Left ventricle myocardium inferior (tissue), 1 donor: ENCODE results near the gene HAVCR2. TPM values are rescaled to one million over a fixed set of nuclear protein-coding genes. Genes with fewer than 3 reads are reported as not detected.

Experiments used
- DNase-seq: peaks from one replicate; pipeline ENCODE4 v3.0.0-alpha.2; 2020
- H3K27ac ChIP-seq: fragments of 200-600 bp; replicated peaks from 2 replicates; pipeline ENCODE4 v1.8.0; 2021
- H3K27me3 ChIP-seq: fragments of 200-600 bp; 2 replicates; pipeline ENCODE4 v1.8.0; 2021; ENCODE audit warnings: low read depth
- H3K36me3 ChIP-seq: fragments of 200-600 bp; 2 replicates; pipeline ENCODE4 v1.8.0; 2021
- H3K4me1 ChIP-seq: fragments of 200-600 bp; 2 replicates; pipeline ENCODE4 v1.8.0; 2021
- H3K4me3 ChIP-seq: fragments of 200-600 bp; 2 replicates; pipeline ENCODE4 v1.8.0; 2021; ENCODE audit warnings: mild to moderate bottlenecking, moderate library complexity
- H3K9me3 ChIP-seq: fragments of 200-600 bp; replicated peaks from 2 replicates; pipeline ENCODE4 v1.8.0; 2021
- CTCF ChIP-seq: fragments of 200-600 bp; IDR thresholded peaks from 2 replicates; pipeline ENCODE4 v1.8.0; 2021; ENCODE audit warnings: antibody characterized with exemption, mild to moderate bottlenecking, borderline replicate concordance
- intact Hi-C: fragments of 100-400 bp; cut with micrococcal nuclease; formaldehyde crosslinking; loops from one replicate; pipeline ENCODE4 v1.11.0; 2022
- total RNA-seq: library from RNA; stranded (reverse); fragmentation: NEBNext Ultra II Directional; extraction: Animal tissue kit (Norgen Biotek cat#: 25700); gene quantifications from one replicate; pipeline ENCODE4 v1.2.1, GENCODE V29; 2021
- donor health status: DM: no; HTN: yes; CAD: no; lungs with severe emphysema.

HAVCR2 gene
- total RNA-seq, 1 donor from 2014 or later: 3.1 TPM

- H3K9me3 ChIP-seq: no peaks in the 10 kb centered on the region
- no peak for TF ChIP-seq CTCF
- H3K27me3 ChIP-seq: no peaks in the 10 kb centered on the region
- peaks cover 34% of the 10 kb centered on the region for H3K4me1 ChIP-seq
- peaks cover 10% of the 10 kb centered on the region for H3K36me3 ChIP-seq
- peak overlapping the region; percentile 98 for H3K27ac ChIP-seq
- peak overlapping the region; percentile 98 for H3K4me3 ChIP-seq
- peak; percentile 51 for DNase-seq
- intact Hi-C loops: no loop called here
These were observed 34.5 kb upstream of the HAVCR2 start for GRCh38 chr5:157143127-157143971.

- H3K36me3 ChIP-seq: peaks cover 18% of the 10 kb centered on the region
- H3K27ac ChIP-seq: peak within 1 kb of the TSS; percentile 98
- H3K9me3 ChIP-seq: no peaks in the 10 kb centered on the region
- TF ChIP-seq CTCF: no peak
- intact Hi-C loops: no loop called here
- H3K4me3 ChIP-seq: peak within 1 kb of the TSS; percentile 98
- H3K4me1 ChIP-seq: peaks cover 31% of the 10 kb centered on the region
- H3K27me3 ChIP-seq: no peaks in the 10 kb centered on the region
- peak; percentile 88 for DNase-seq
These were observed 33.7 kb upstream of the HAVCR2 start, which contains the start of gene MED7 for GRCh38 chr5:157142317-157143126. Gene MED7 (minus strand): TSS chr5:157142865. CDS start chr5:157139431, 3,434 bp downstream.

- H3K27me3 ChIP-seq: no peaks in the 10 kb centered on the region
- no peak overlapping the region for H3K4me3 ChIP-seq
- H3K4me1 ChIP-seq: peaks cover 35% of the 10 kb centered on the region
- peaks cover 24% of the 10 kb centered on the region for H3K36me3 ChIP-seq
- TF ChIP-seq CTCF: no peak
- intact Hi-C loops: no loop called here
- H3K27ac ChIP-seq: no peak overlapping the region
- no peaks in the 10 kb centered on the region for H3K9me3 ChIP-seq
- DNase-seq: no peak
These were observed 28.8 kb upstream of the HAVCR2 start for GRCh38 chr5:157137691-157138090.

- no peak for DNase-seq
- Histone ChIP-seq H3K4me1 (peaks cover 13% of the 10 kb centered on the region), H3K27me3 (no peaks in the 10 kb centered on the region), H3K4me3 (no peak overlapping the region), H3K9me3 (no peaks in the 10 kb centered on the region), H3K27ac (no peak overlapping the region), H3K36me3 (peaks cover 4% of the 10 kb centered on the region)
- no peak for TF ChIP-seq CTCF
- intact Hi-C loops: no loop called here
These were observed 23.4 kb upstream of the HAVCR2 start for GRCh38 chr5:157132281-157132612.

GRCh38 chr5:157130925-157131324, 22.1 kb upstream of the HAVCR2 start:
- no peaks in the 10 kb centered on the region for H3K9me3 ChIP-seq
- no peak overlapping the region for H3K27ac ChIP-seq
- H3K27me3 ChIP-seq: no peaks in the 10 kb centered on the region
- intact Hi-C loops: no loop called here
- H3K4me3 ChIP-seq: no peak overlapping the region
- peaks cover 13% of the 10 kb centered on the region for H3K4me1 ChIP-seq
- DNase-seq: no peak
- H3K36me3 ChIP-seq: no peaks in the 10 kb centered on the region
- TF ChIP-seq CTCF: no peak
